Endothelial cell of umbilical vein (primary cell): ENCODE measurements around the gene KCTD16. TPM values are rescaled to one million over a fixed set of nuclear protein-coding genes. Genes with fewer than 3 reads are reported as not detected.

Experiments
- BruUV-seq: library from RNA; stranded (reverse); fragments of 400-500 nt; replicated peaks from 2 replicates; lab custom pipeline; 2021; lab: Mats Ljungman, UMichigan
- CTCF ChIA-PET: fragments of 300-600, 350-600 bp; sonication (Branson Sonifier 250); formaldehyde crosslinking; loops from one replicate; lab custom pipeline; 2021; ENCODE audit warnings: antibody characterized with exemption, inconsistent platforms; lab: Charles Lee
- POLR2A ChIA-PET: fragments of 300-600, 350-600 bp; sonication (Branson Sonifier 250); formaldehyde crosslinking; loops from one replicate; lab custom pipeline; 2021; ENCODE audit warnings: antibody characterized with exemption, inconsistent platforms; lab: Charles Lee
- DNase-seq: peaks from one replicate; pipeline ENCODE4 v3.0.0-alpha.2; 2011; ENCODE audit warnings: low read depth, low spot score
- FAIRE-seq: peaks from 2 replicates; lab custom pipeline; 2011; peaks lifted over from hg19 to GRCh38; lab: Jason Lieb, UNC
- H2AFZ ChIP-seq: 2 replicates; pipeline ENCODE4 v1.6.0; 2012; ENCODE audit warnings: low read depth, low read length, control low read depth, inconsistent platforms
- H3K27ac ChIP-seq: 2 replicates; pipeline ENCODE4 v1.5.1; 2011; ENCODE audit warnings: low read depth, mild to moderate bottlenecking, control low read depth, low read length, moderate library complexity; ENCODE audit not compliant: insufficient read depth
- H3K27me3 ChIP-seq, 2 experiments: 2 replicates each; pipeline versions ENCODE4 v1.6.0 to v1.6.1; 2011; ENCODE audit warnings: low read length in 2 of 2, mixed read lengths in 1 of 2; ENCODE audit not compliant: control insufficient read depth in 2 of 2, insufficient read depth in 2 of 2
- H3K36me3 ChIP-seq, 2 experiments: 2 replicates in 1 of 2; 3 replicates in 1 of 2; pipeline ENCODE4 v1.5.1; 2011; ENCODE audit warnings: low read length in 2 of 2, mild to moderate bottlenecking in 1 of 2, moderate library complexity in 1 of 2; ENCODE audit not compliant: control insufficient read depth in 2 of 2, insufficient read depth in 2 of 2; ENCODE audit errors: extremely low read depth in 1 of 2
- H3K4me1 ChIP-seq: 3 replicates; pipeline ENCODE4 v1.5.1; 2011; ENCODE audit warnings: mild to moderate bottlenecking, low read length; ENCODE audit not compliant: control insufficient read depth, insufficient read depth; ENCODE audit errors: extremely low read depth
- H3K4me2 ChIP-seq: 2 replicates; pipeline ENCODE4 v1.6.1; 2011; ENCODE audit warnings: low read length, control low read depth, mixed read lengths; ENCODE audit not compliant: insufficient read depth
- H3K4me3 ChIP-seq, 3 experiments: fragments of 200-600 bp in 1 of 3; sonication (generic), shearing (Covaris generic) in 1 of 3; replicated peaks in 1 of 3; 2 replicates each; pipeline ENCODE4 v1.5.1; 2011 to 2016; ENCODE audit warnings: control low read depth in 3 of 3, low read length in 3 of 3, mild to moderate bottlenecking in 2 of 3, inconsistent platforms in 1 of 3, low read depth in 1 of 3, moderate library complexity in 1 of 3; ENCODE audit not compliant: insufficient read depth in 1 of 3
- H3K79me2 ChIP-seq: 2 replicates; pipeline ENCODE4 v1.6.0; 2012; ENCODE audit warnings: low read length, inconsistent platforms; ENCODE audit not compliant: control insufficient read depth, insufficient read depth
- H3K9ac ChIP-seq: replicated peaks from 2 replicates; pipeline ENCODE3; 2011; ENCODE audit warnings: low read length, control low read depth; ENCODE audit not compliant: insufficient read depth; ENCODE audit errors: extremely low read depth
- H3K9me1 ChIP-seq: replicated peaks from 3 replicates; pipeline ENCODE4 v1.6.0; 2011; ENCODE audit warnings: mild to moderate bottlenecking, low read length; ENCODE audit not compliant: control insufficient read depth, insufficient read depth; ENCODE audit errors: extremely low read depth
- H3K9me3 ChIP-seq: replicated peaks from 2 replicates; pipeline ENCODE4 v1.5.1; 2012; ENCODE audit warnings: low read length, inconsistent platforms; ENCODE audit not compliant: control insufficient read depth, insufficient read depth
- H4K20me1 ChIP-seq: replicated peaks from 2 replicates; pipeline ENCODE3; 2011; ENCODE audit warnings: mild to moderate bottlenecking, low read length; ENCODE audit not compliant: control insufficient read depth, insufficient read depth; ENCODE audit errors: extremely low read depth
- EZH2 ChIP-seq: IDR thresholded peaks from 2 replicates; pipeline ENCODE4 v1.6.1; 2012; ENCODE audit warnings: borderline replicate concordance, low read depth, mild to moderate bottlenecking, moderate library complexity, low read length, inconsistent platforms; ENCODE audit not compliant: severe bottlenecking
- FOS ChIP-seq: IDR thresholded peaks from 2 replicates; pipeline ENCODE4 v1.6.1; 2011; ENCODE audit warnings: mild to moderate bottlenecking, low read length, moderate library complexity, borderline replicate concordance; ENCODE audit not compliant: insufficient read depth
- GATA2 ChIP-seq: IDR thresholded peaks from 2 replicates; pipeline ENCODE4 v1.7.0; 2011; ENCODE audit warnings: low read depth, mild to moderate bottlenecking, moderate library complexity, mixed read lengths, low read length; ENCODE audit not compliant: insufficient read length, insufficient read depth
- JUN ChIP-seq: IDR thresholded peaks from 2 replicates; pipeline ENCODE4 v1.6.1; 2011; ENCODE audit warnings: borderline replicate concordance, low read depth; ENCODE audit not compliant: insufficient read length, insufficient read depth
- MYC ChIP-seq: IDR thresholded peaks from one replicate; pipeline ENCODE4 v1.6.1; 2011; ENCODE audit warnings: mild to moderate bottlenecking, low read depth, low read length
- POLR2A ChIP-seq: IDR thresholded peaks from 2 replicates; pipeline ENCODE4 v1.6.1; 2012; ENCODE audit warnings: low read depth, mild to moderate bottlenecking, control low read depth, low read length
- POLR2AphosphoS5 ChIP-seq: IDR thresholded peaks from 2 replicates; pipeline ENCODE4 v1.6.1; 2012; ENCODE audit warnings: low read depth, mild to moderate bottlenecking, control low read depth, low read length, moderate library complexity; ENCODE audit not compliant: insufficient read depth
- dilution Hi-C: fragments of 300-500 bp; cut with MboI; formaldehyde crosslinking; loops from one replicate; pipeline ENCODE4 v1.15.0; 2019; ENCODE audit warnings: low sequenced_read_pairs; ENCODE audit not compliant: extremely low pct_ligation_motif_present
- intact Hi-C: fragments of 100-400 bp; cut with micrococcal nuclease; formaldehyde crosslinking; loops from one replicate; pipeline ENCODE4 v1.10.0; 2022
- polyA plus RNA-seq, 4 experiments: library from polyadenylated mRNA; depleted of rRNA in 3 of 4; stranded (reverse) in 3 of 4; unstranded in 1 of 4; fragments of >200 nt; gene quantifications; 2 replicates each; pipeline versions ENCODE4 v1.2.1 to v1.2.3, GENCODE V29; 2011 to 2012; ENCODE audit warnings: missing spikeins in 1 of 4
- total RNA-seq: library from RNA; stranded (reverse); gene quantifications from 2 replicates; pipeline ENCODE4 v1.2.3, GENCODE V29; 2021
- TF ChIP-seq, protein P1 (sequence below): IDR thresholded peaks from 2 replicates; pipeline ENCODE4 v1.6.1; 2011; ENCODE audit not compliant: insufficient read depth, insufficient read length
- TF ChIP-seq, protein P2 (sequence below), 2 donors: IDR thresholded peaks; 1 replicate in 1 of 2; 2 replicates in 1 of 2; pipeline ENCODE4 v1.5.1; 2011; ENCODE audit warnings: low read length in 2 of 2, mild to moderate bottlenecking in 2 of 2, moderate library complexity in 2 of 2, control low read depth in 1 of 2, inconsistent platforms in 1 of 2, low read depth in 1 of 2; ENCODE audit not compliant: insufficient read depth in 1 of 2; ENCODE audit errors: extremely low read depth in 1 of 2

KCTD16 gene
- total and polyA plus RNA-seq, 2 donors (not counting 3 experiments of a cell fraction or from before 2014, with no cell fraction given), result 0.21 to 0.49 TPM

DNA sequence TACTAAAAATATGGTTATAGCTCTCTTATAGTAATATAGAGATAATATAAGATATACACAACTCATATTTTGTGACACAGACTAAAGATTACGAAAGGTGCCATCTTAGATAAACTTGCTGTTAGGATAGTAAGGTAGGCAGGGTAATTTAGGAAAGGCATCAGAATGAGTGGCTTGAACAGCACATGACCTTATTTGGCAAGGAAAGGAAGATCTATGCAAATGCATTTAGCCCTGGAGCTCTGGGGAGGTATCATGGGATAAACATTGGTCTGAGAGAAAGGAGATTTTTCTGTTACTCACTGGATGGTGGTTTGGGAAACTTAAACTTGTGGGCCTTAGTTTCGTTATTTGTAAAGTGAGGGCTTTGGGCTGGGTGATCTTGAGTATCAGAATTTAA lies 65.8 kb downstream of the KCTD16 start:
- POLR2A ChIA-PET, result no interaction called here
- H3K27ac ChIP-seq, result no peak overlapping the region
- no peak overlapping the region for H2AFZ ChIP-seq
- dilution Hi-C loops, result no loop called here
- no peaks in the 10 kb centered on the region for H3K36me3 ChIP-seq
- no peaks in the 10 kb centered on the region for H3K4me1 ChIP-seq
- CTCF ChIA-PET, result no interaction called here
- no peaks in the 10 kb centered on the region for H3K9me3 ChIP-seq
- H3K27me3 ChIP-seq, result peaks cover 0 to 2% of the 10 kb centered on the region in 2 experiments
- no peaks in the 10 kb centered on the region for H3K79me2 ChIP-seq
- no TSS peak for BruUV-seq
- H3K4me3 ChIP-seq, result no peak overlapping the region
- H3K9ac ChIP-seq, result no peak overlapping the region
- H3K4me2 ChIP-seq, result no peak overlapping the region
- DNase-seq, result no peak
- intact Hi-C loops, result no loop called here
- H3K9me1 ChIP-seq, result no peaks in the 10 kb centered on the region
- no peak for FAIRE-seq
- no peak for TF ChIP-seq POLR2A
- no peak for TF ChIP-seq GATA2
- TF ChIP-seq FOS, result no peak
- TF ChIP-seq, protein P1, sequence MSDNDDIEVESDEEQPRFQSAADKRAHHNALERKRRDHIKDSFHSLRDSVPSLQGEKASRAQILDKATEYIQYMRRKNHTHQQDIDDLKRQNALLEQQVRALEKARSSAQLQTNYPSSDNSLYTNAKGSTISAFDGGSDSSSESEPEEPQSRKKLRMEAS, result no peak
- no peak for TF ChIP-seq POLR2AphosphoS5
- TF ChIP-seq EZH2, result no peak
- no peak for TF ChIP-seq MYC
- no peak for TF ChIP-seq JUN
- TF ChIP-seq, protein P2, sequence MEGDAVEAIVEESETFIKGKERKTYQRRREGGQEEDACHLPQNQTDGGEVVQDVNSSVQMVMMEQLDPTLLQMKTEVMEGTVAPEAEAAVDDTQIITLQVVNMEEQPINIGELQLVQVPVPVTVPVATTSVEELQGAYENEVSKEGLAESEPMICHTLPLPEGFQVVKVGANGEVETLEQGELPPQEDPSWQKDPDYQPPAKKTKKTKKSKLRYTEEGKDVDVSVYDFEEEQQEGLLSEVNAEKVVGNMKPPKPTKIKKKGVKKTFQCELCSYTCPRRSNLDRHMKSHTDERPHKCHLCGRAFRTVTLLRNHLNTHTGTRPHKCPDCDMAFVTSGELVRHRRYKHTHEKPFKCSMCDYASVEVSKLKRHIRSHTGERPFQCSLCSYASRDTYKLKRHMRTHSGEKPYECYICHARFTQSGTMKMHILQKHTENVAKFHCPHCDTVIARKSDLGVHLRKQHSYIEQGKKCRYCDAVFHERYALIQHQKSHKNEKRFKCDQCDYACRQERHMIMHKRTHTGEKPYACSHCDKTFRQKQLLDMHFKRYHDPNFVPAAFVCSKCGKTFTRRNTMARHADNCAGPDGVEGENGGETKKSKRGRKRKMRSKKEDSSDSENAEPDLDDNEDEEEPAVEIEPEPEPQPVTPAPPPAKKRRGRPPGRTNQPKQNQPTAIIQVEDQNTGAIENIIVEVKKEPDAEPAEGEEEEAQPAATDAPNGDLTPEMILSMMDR (IDR thresholded peaks at IDR 0.05; ENCODE audit: extremely low read depth in 1 of 2, insufficient read depth in 1 of 2, low read depth in 1 of 2, low read length in 2 of 2), result no peak
- H4K20me1 ChIP-seq, result no peaks in the 10 kb centered on the region
